Testis (tissue), 2 donors: ENCODE results near the gene SPACA7.

ENCODE experiments used
- CTCF ChIP-seq, 3 experiments: fragments of 450-650 bp in 2 of 3; fragments of 200-600 bp in 1 of 3; sonication (generic) in 1 of 3; IDR thresholded peaks; one replicate each; pipeline ENCODE4 v1.5.1; 2016 to 2019; ENCODE audit warnings: antibody characterized with exemption in 3 of 3, mild to moderate bottlenecking in 2 of 3, moderate library complexity in 1 of 3
- POLR2A ChIP-seq: fragments of 450-650 bp; IDR thresholded peaks from one replicate; pipeline ENCODE4 v1.6.1; 2017; ENCODE audit warnings: antibody characterized with exemption, mild to moderate bottlenecking, moderate library complexity

GRCh38 chr13:112466132-112467058, 90.2 kb downstream of the SPACA7 start:
- TF ChIP-seq CTCF (IDR thresholded peaks at IDR 0.05) (no peak), POLR2A (no peak)
